K562 (cell line): ENCODE measurements around the gene MKLN1. TPM values are rescaled to one million over a fixed set of nuclear protein-coding genes. Genes with fewer than 3 reads are reported as not detected.

ENCODE experiments used
- ATAC-seq: fragments of 200-7000 bp; cut with Tn5 transposase; 3 replicates; pipeline ENCODE4 v1.9.1; 2020; ENCODE audit warnings: moderate library complexity
- BruUV-seq: library from RNA; stranded (reverse); fragments of 400-500 nt; replicated peaks from 2 replicates; lab custom pipeline; 2021; lab: Mats Ljungman, UMichigan
- CTCF ChIA-PET: fragments of 300-600 bp; formaldehyde crosslinking; extraction: SDS; loops from one replicate; lab custom pipeline; 2021; ENCODE audit warnings: low intra/inter-chr PET ratio; lab: Yijun Ruan, JAX
- POLR2A ChIA-PET: fragments of 300-600, 350-650 bp; sonication (Branson Sonifier 250); formaldehyde crosslinking; extraction: SDS; loops from one replicate; lab custom pipeline; 2021; ENCODE audit warnings: antibody characterized with exemption, inconsistent platforms; lab: Yijun Ruan, JAX
- DNase-seq, 4 experiments: peaks; one replicate each; pipeline versions ENCODE4 v3.0.0 to v3.0.0-alpha.2; 2011 to 2018; ENCODE audit warnings: low spot score in 3 of 4, mixed read lengths in 3 of 4; ENCODE audit errors: extremely low read depth in 1 of 4
- FAIRE-seq: peaks from 2 replicates; lab custom pipeline; 2011; peaks lifted over from hg19 to GRCh38; lab: Jason Lieb, UNC
- H2AFZ ChIP-seq: 2 replicates; pipeline ENCODE4 v1.6.0; 2011; ENCODE audit warnings: low read depth, low read length, control low read depth, inconsistent platforms
- H3K27ac ChIP-seq: fragments of 200-600 bp; 3 replicates; pipeline ENCODE4 v1.8.0; 2011; ENCODE audit warnings: low read depth, mild to moderate bottlenecking, control low read depth, inconsistent platforms, low read length, moderate library complexity, mixed read lengths; ENCODE audit errors: extremely low read depth
- H3K27me3 ChIP-seq, 2 experiments: fragments of 300-600 bp in 1 of 2; 2 replicates in 1 of 2; 3 replicates in 1 of 2; pipeline versions ENCODE4 v1.6.0 to v1.8.0; 2011; ENCODE audit warnings: inconsistent platforms in 2 of 2, low read length in 2 of 2, mild to moderate bottlenecking in 1 of 2, mixed read lengths in 1 of 2, moderate library complexity in 1 of 2; ENCODE audit not compliant: control insufficient read depth in 2 of 2, insufficient read depth in 2 of 2
- H3K36me3 ChIP-seq: fragments of 300-600 bp; 3 replicates; pipeline ENCODE4 v1.8.0; 2011; ENCODE audit warnings: mild to moderate bottlenecking, low read length, inconsistent platforms; ENCODE audit not compliant: control insufficient read depth, insufficient read depth
- H3K4me1 ChIP-seq, 2 experiments: fragments of 200-600 bp in 1 of 2; replicated peaks in 1 of 2; 2 replicates in 1 of 2; 3 replicates in 1 of 2; pipeline versions ENCODE4 v1.5.1 to v1.8.0; 2011; ENCODE audit warnings: inconsistent platforms in 2 of 2, low read length in 2 of 2, mild to moderate bottlenecking in 1 of 2, mixed read lengths in 1 of 2, moderate library complexity in 1 of 2; ENCODE audit not compliant: control insufficient read depth in 2 of 2, insufficient read depth in 2 of 2
- H3K4me2 ChIP-seq: 2 replicates; pipeline ENCODE4 v1.6.1; 2011; ENCODE audit warnings: low read length, control low read depth, inconsistent platforms, mixed read lengths; ENCODE audit not compliant: insufficient read depth
- H3K4me3 ChIP-seq: fragments of 200-600 bp; sonication (generic), shearing (Covaris generic); 2 replicates; pipeline ENCODE4 v1.5.1; 2016; ENCODE audit warnings: control low read depth, inconsistent platforms
- H3K79me2 ChIP-seq: fragments of 200-600 bp; 3 replicates; pipeline ENCODE4 v1.8.0; 2011; ENCODE audit warnings: low read length, inconsistent platforms; ENCODE audit not compliant: control insufficient read depth, insufficient read depth
- H3K9ac ChIP-seq, 2 experiments: 2 replicates each; pipeline versions ENCODE4 v1.6.0 to v1.6.1; 2011; ENCODE audit warnings: low read depth in 2 of 2, low read length in 2 of 2, control low read depth in 1 of 2, inconsistent platforms in 1 of 2, mild to moderate bottlenecking in 1 of 2, mixed read lengths in 1 of 2; ENCODE audit not compliant: insufficient read depth in 1 of 2
- H3K9me1 ChIP-seq: one replicate; pipeline ENCODE4 v1.6.0; 2011; ENCODE audit warnings: inconsistent platforms, mild to moderate bottlenecking, low read length, moderate library complexity; ENCODE audit not compliant: control insufficient read depth, insufficient read depth
- H3K9me3 ChIP-seq: replicated peaks from 2 replicates; pipeline ENCODE4 v1.5.1; 2011; ENCODE audit warnings: low read depth, low read length, inconsistent platforms; ENCODE audit not compliant: control insufficient read depth, insufficient read depth
- H4K20me1 ChIP-seq: replicated peaks from 2 replicates; pipeline ENCODE4 v1.6.1; 2011; ENCODE audit warnings: low read length, inconsistent platforms, mixed read lengths; ENCODE audit not compliant: control insufficient read depth, insufficient read depth
- ADNP ChIP-seq: fragments of 200-800 bp; sonication (Bioruptor generic); IDR thresholded peaks from 2 replicates; pipeline ENCODE4 v1.6.1; 2016; ENCODE audit warnings: missing genetic modification characterization, missing compliant biosample characterization
- NCOA4 ChIP-seq: fragments of 450-650 bp; IDR thresholded peaks from 2 replicates; pipeline ENCODE4 v1.6.1; 2018; ENCODE audit warnings: mild to moderate bottlenecking; ENCODE audit not compliant: partially characterized antibody
- RBM15 ChIP-seq: fragments of 200-400 bp; formaldehyde crosslinking; IDR thresholded peaks from 2 replicates; pipeline ENCODE4 v1.6.1; 2018; ENCODE audit warnings: mild to moderate bottlenecking, low read length, moderate library complexity; ENCODE audit not compliant: insufficient read depth
- WGBS: fragments of 100-300 bp; shearing (Covaris generic); methylation state at CpG from one replicate; pipeline ENCODE4 v1.1.6; 2016; ENCODE audit warnings: low coverage, mixed read lengths; ENCODE audit not compliant: insufficient coverage; ENCODE audit errors: missing lambda C conversion rate; 5-methylcytosine and 5-hydroxymethylcytosine counted together
- in situ Hi-C: fragments of 300-500 bp; cut with MboI; formaldehyde crosslinking; loops from 4 replicates; pipeline ENCODE4 v1.15.0; 2018; ENCODE audit warnings: inconsistent platforms, mixed read lengths
- intact Hi-C: fragments of 100-400 bp; cut with micrococcal nuclease; formaldehyde crosslinking; loops from 2 replicates; pipeline ENCODE4 v1.14.2; 2022
- polyA plus RNA-seq, 8 experiments: library from polyadenylated mRNA; depleted of rRNA in 4 of 8; stranded (reverse) in 5 of 8; unstranded in 3 of 8; fragments of >200 nt; fragmentation: Nextera tagmentation in 2 of 8; fragmentation: Illumina TruSeq in 1 of 8; extraction: Ambion mirVana in 2 of 8; extraction: Trizol in 1 of 8; gene quantifications; 2 replicates each; pipeline versions ENCODE4 v1.2.1 to v1.2.3, GENCODE V29; 2011 to 2014; ENCODE audit warnings: inconsistent platforms in 1 of 8, missing spikeins in 1 of 8
- total RNA-seq, 7 experiments: library from RNA; depleted of rRNA in 6 of 7; stranded (reverse); fragments of >200 nt in 6 of 7; fragmentation: Illumina TruSeq in 2 of 7; extraction: Trizol in 2 of 7; gene quantifications; 2 replicates each; pipeline versions ENCODE4 v1.2.1 to v1.2.3, GENCODE V29; 2011 to 2021; ENCODE audit warnings: low replicate concordance in 1 of 7
- TF ChIP-seq, protein P1 (sequence below): fragments of 450-650 bp; IDR thresholded peaks from 2 replicates; pipeline ENCODE4 v1.6.1; 2016; ENCODE audit warnings: low read depth

MKLN1 gene
- total and polyA plus RNA-seq, 9 of the 15 experiments (the other 6 are each of a cell fraction or from before 2014, with no cell fraction given), result 18.6 to 80.4 (median 56.0) TPM

DNA sequence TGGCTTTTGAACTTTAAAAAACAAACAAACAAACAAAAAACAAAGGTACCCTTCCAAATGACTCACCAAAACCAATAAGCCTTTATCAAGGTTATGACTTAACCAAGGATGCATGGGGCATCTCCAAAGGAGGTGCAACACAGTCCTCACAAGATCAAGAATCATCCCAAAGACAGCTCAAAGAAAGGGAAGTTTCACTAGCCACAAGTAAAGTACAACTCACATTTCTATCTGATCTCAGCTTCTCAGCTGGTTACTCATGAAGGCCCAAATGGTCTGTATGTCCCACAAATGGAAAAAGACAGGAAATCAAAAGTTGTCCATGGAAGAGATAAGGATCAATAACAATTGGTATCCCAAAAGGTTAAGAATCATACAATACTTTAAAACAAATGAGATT is 6.0 kb upstream of the MKLN1 start (continued):
- no peak for TF ChIP-seq NCOA4
- TF ChIP-seq, protein P1, sequence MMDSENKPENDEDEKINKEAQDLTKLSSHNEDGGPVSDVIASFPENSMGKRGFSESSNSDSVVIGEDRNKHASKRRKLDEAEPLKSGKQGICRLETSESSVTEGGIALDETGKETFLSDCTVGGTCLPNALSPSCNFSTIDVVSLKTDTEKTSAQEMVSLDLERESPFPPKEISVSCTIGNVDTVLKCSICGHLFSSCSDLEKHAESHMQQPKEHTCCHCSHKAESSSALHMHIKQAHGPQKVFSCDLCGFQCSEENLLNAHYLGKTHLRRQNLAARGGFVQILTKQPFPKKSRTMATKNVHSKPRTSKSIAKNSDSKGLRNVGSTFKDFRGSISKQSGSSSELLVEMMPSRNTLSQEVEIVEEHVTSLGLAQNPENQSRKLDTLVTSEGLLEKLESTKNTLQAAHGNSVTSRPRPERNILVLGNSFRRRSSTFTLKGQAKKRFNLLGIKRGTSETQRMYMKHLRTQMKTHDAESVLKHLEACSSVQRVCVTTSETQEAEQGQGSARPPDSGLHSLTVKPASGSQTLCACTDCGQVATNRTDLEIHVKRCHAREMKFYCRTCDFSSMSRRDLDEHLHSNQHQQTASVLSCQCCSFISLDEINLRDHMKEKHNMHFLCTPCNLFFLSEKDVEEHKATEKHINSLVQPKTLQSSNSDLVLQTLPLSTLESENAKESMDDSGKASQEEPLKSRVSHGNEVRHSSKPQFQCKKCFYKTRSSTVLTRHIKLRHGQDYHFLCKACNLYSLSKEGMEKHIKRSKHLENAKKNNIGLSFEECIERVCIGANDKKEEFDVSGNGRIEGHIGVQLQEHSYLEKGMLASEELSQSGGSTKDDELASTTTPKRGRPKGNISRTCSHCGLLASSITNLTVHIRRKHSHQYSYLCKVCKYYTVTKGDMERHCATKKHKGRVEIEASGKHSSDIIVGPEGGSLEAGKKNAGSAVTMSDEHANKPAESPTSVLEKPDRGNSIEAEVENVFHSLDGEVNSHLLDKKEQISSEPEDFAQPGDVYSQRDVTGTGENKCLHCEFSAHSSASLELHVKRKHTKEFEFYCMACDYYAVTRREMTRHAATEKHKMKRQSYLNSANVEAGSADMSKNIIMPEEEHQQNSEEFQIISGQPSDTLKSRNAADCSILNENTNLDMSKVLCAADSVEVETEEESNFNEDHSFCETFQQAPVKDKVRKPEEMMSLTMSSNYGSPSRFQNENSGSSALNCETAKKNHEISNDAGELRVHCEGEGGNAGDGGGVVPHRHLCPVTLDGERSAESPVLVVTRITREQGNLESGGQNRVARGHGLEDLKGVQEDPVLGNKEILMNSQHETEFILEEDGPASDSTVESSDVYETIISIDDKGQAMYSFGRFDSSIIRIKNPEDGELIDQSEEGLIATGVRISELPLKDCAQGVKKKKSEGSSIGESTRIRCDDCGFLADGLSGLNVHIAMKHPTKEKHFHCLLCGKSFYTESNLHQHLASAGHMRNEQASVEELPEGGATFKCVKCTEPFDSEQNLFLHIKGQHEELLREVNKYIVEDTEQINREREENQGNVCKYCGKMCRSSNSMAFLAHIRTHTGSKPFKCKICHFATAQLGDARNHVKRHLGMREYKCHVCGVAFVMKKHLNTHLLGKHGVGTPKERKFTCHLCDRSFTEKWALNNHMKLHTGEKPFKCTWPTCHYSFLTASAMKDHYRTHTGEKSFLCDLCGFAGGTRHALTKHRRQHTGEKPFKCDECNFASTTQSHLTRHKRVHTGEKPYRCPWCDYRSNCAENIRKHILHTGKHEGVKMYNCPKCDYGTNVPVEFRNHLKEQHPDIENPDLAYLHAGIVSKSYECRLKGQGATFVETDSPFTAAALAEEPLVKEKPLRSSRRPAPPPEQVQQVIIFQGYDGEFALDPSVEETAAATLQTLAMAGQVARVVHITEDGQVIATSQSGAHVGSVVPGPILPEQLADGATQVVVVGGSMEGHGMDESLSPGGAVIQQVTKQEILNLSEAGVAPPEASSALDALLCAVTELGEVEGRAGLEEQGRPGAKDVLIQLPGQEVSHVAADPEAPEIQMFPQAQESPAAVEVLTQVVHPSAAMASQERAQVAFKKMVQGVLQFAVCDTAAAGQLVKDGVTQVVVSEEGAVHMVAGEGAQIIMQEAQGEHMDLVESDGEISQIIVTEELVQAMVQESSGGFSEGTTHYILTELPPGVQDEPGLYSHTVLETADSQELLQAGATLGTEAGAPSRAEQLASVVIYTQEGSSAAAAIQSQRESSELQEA, result no peak

DNA sequence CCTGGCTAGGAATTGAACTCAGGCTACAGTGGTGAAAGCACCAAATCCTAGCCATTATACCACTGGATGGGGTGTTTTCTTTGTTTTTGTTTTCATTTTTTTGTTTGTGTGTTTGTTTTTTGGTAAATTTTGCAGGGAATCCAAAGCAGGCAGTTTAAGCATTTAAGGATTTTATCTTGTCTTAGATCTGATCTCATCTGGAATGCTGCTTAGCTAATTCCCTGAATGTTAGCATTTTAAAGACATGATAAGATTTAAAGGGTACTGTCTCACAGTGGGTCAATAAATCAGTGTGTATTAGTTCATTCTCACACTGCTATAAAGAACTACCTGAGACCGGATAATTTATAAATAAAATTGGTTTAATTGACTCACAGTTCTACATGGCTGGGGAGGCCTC is 5.6 kb upstream of the MKLN1 start:
- no peaks in the 10 kb centered on the region for H4K20me1 ChIP-seq
- no peak overlapping the region for H3K4me3 ChIP-seq
- WGBS, result 59% methylated on average over 1 of the region's 1 CpG
- no peak for ATAC-seq
- H2AFZ ChIP-seq, result no peak overlapping the region
- no peak overlapping the region for H3K4me2 ChIP-seq
- no peaks in the 10 kb centered on the region for H3K36me3 ChIP-seq
- peaks cover 3% of the 10 kb centered on the region; the same call in 2 of the 3 replicates for H3K79me2 ChIP-seq
- no peak overlapping the region for H3K9ac ChIP-seq
- intact Hi-C loops, result no loop called here
- no peak for DNase-seq
- H3K9me3 ChIP-seq, result no peaks in the 10 kb centered on the region
- no peak overlapping the region for H3K27ac ChIP-seq
- POLR2A ChIA-PET, result interaction anchor here (0.7 to 1.0 kb wide), 2 partner anchors 12 to 188 kb away, joined by 4 to 6 read pairs; no protein-coding TSS in a partner anchor
- H3K4me1 ChIP-seq, result peaks cover 0 to 15% of the 10 kb centered on the region in 2 experiments; a peak in 2 of 5 replicates
- no peak for FAIRE-seq
- no TSS peak for BruUV-seq
- in situ Hi-C loops, result no loop called here
- H3K27me3 ChIP-seq, result no peaks in the 10 kb centered on the region
- CTCF ChIA-PET, result no interaction called here
- TF ChIP-seq ADNP (tag) (0 out of 2 replicates have a peak, but pooled peaks have one; percentile 37), RBM15 (no peak)
- H3K9me1 ChIP-seq, result no peaks in the 10 kb centered on the region
